ENCODE data around the gene A2M. TPM values are rescaled to one million over a fixed set of nuclear protein-coding genes. Genes with fewer than 3 reads are reported as not detected.
A peak's percentile ranks its signal among the peaks of the same experiment; 100 is the strongest.

Gene A2M
- total and polyA plus RNA-seq, 2 experiments from 2014 or later: 463 to 567 TPM

DNA sequence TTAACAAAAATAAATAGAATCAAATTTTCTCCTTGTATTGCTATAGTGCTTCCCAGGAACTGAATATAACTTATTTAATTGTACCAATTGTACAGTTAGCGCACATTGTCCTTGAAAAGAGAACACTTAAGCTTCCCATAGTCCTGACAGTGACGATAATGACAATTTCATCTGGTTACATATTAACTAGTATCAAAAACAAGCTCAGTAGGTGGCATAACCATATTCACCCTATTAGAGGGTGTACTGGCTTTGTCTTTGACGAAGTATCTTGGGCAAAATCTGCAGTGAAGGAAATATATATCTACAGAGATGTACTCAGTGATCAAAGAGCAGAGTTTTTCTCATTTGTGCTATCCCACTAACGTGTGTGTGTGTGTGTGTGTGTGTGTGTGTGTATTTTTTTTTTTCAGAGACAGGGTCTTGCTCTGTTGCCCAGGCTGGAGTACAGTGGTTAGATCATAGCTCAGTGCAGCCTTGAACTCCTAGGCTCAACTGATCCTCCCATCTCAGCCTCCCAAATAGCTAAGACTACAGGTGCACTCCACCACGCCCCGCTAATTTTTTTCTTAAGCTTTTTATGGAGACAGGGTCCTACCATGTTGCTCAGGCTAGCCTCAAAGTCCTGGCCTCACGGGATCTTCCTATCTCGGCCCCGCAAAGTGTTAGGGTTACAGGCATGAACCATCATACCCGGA lies 4.9 kb upstream of the A2M start:
- Histone ChIP-seq H4K20me1 (ENCODE audit: insufficient read depth, poor library complexity, severe bottlenecking) (no peaks in the 10 kb centered on the region), H3K36me3 (replicated peaks; ENCODE audit: insufficient read depth, low read depth) (no peaks in the 10 kb centered on the region), H3K79me2 (no peaks in the 10 kb centered on the region), H3K4me2 (no peak overlapping the region), H3K9me3 (ENCODE audit: low read depth) (no peaks in the 10 kb centered on the region), H3K4me1 (ENCODE audit: insufficient read depth) (no peaks in the 10 kb centered on the region), H3K9me2 (replicated peaks; ENCODE audit: insufficient read depth) (no peaks in the 10 kb centered on the region), H2AFZ (no peak overlapping the region), H3K27me3 (no peaks in the 10 kb centered on the region), H3K27ac (no peak overlapping the region), H3K4me3 (no peak overlapping the region)
- DNase-seq (ENCODE audit: low spot score): no peak
- no peak for TF ChIP-seq EZH2phosphoT487 (IDR thresholded peaks at IDR 0.05; ENCODE audit: low read depth, severe bottlenecking, unreplicated experiment)
- TF ChIP-seq, protein P1, sequence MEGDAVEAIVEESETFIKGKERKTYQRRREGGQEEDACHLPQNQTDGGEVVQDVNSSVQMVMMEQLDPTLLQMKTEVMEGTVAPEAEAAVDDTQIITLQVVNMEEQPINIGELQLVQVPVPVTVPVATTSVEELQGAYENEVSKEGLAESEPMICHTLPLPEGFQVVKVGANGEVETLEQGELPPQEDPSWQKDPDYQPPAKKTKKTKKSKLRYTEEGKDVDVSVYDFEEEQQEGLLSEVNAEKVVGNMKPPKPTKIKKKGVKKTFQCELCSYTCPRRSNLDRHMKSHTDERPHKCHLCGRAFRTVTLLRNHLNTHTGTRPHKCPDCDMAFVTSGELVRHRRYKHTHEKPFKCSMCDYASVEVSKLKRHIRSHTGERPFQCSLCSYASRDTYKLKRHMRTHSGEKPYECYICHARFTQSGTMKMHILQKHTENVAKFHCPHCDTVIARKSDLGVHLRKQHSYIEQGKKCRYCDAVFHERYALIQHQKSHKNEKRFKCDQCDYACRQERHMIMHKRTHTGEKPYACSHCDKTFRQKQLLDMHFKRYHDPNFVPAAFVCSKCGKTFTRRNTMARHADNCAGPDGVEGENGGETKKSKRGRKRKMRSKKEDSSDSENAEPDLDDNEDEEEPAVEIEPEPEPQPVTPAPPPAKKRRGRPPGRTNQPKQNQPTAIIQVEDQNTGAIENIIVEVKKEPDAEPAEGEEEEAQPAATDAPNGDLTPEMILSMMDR (IDR thresholded peaks at IDR 0.05; ENCODE audit: poor library complexity): no peak
- no peak for TF ChIP-seq EZH2 (IDR thresholded peaks at IDR 0.05; ENCODE audit: borderline replicate concordance)
- 85% methylated on average over 10 of the region's 10 CpGs for WGBS (ENCODE audit: low lambda C conversion rate, missing lambda C conversion rate)

DNA sequence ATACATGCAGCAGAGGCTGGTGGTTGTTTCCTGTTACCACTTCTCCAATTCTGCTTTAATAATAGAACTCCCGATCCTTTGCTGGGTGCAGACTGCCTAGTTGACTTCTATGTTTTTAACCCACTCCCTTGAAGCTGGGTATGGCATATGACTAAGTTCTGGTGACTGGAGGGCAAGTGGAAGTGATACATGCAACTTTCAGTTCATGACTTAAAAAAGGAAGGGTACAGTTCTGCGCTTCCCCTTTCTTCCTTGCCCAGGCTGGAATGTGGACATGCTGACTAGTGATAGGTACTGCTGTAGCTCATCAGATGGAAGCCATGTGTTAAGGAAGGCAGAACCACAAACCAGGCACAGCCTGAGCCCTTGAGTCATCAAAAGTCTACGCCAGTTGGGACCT lies 2.4 kb upstream of the A2M start:
- no peak for DNase-seq (ENCODE audit: low spot score)

DNA sequence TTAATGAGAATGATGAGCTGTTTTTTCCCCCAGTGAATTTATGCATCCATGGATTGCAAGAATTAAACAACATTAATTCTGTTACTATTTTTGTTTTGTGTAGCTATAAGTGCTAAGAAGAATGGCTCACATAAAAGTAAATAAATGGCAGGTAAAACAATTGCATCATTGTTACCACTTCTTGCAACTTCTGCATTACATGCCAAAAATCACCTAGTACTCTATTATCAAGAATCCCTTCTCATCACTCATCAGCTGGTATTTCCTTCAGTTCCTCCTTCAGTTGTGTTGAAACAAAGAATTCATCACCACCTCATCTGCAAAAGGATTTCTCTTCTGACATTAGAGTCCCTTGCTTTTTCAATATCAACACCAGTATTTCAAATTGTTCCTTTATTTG lies 773 bp downstream of the A2M start:
- Histone ChIP-seq H3K79me2 (no peaks in the 10 kb centered on the region), H3K4me1 (ENCODE audit: insufficient read depth) (no peaks in the 10 kb centered on the region), H3K27me3 (no peaks in the 10 kb centered on the region), H3K27ac (peak overlapping the region; percentile 4), H2AFZ (no peak overlapping the region), H3K9me3 (ENCODE audit: low read depth) (no peaks in the 10 kb centered on the region), H3K36me3 (replicated peaks; ENCODE audit: insufficient read depth, low read depth) (no peaks in the 10 kb centered on the region), H3K4me3 (no peak overlapping the region), H3K4me2 (peak overlapping the region; percentile 35), H4K20me1 (ENCODE audit: insufficient read depth, poor library complexity, severe bottlenecking) (no peaks in the 10 kb centered on the region), H3K9me2 (replicated peaks; ENCODE audit: insufficient read depth) (no peaks in the 10 kb centered on the region)
- TF ChIP-seq, protein P1 (IDR thresholded peaks at IDR 0.05; ENCODE audit: poor library complexity): no peak
- no peak for TF ChIP-seq EZH2 (IDR thresholded peaks at IDR 0.05; ENCODE audit: borderline replicate concordance)
- no peak for TF ChIP-seq EZH2phosphoT487 (IDR thresholded peaks at IDR 0.05; ENCODE audit: low read depth, severe bottlenecking, unreplicated experiment)
- no peak for DNase-seq (ENCODE audit: low spot score)

More for the DNA sequence above, 2.4 kb upstream of the A2M start:
- WGBS (ENCODE audit: low lambda C conversion rate, missing lambda C conversion rate): 83% methylated on average over 3 of the region's 3 CpGs
- H3K9me3 ChIP-seq (ENCODE audit: low read depth): no peaks in the 10 kb centered on the region
- H3K27me3 ChIP-seq: no peaks in the 10 kb centered on the region
- no peak overlapping the region for H3K4me3 ChIP-seq
- H3K79me2 ChIP-seq: no peaks in the 10 kb centered on the region
- no peak overlapping the region for H2AFZ ChIP-seq
- H3K4me1 ChIP-seq (ENCODE audit: insufficient read depth): no peaks in the 10 kb centered on the region
- TF ChIP-seq EZH2 (IDR thresholded peaks at IDR 0.05; ENCODE audit: borderline replicate concordance) (no peak), EZH2phosphoT487 (IDR thresholded peaks at IDR 0.05; ENCODE audit: low read depth, severe bottlenecking, unreplicated experiment) (no peak)
- TF ChIP-seq, protein P1 (IDR thresholded peaks at IDR 0.05; ENCODE audit: poor library complexity): no peak
- no peak overlapping the region for H3K4me2 ChIP-seq
- no peak overlapping the region for H3K27ac ChIP-seq
- H3K36me3 ChIP-seq (replicated peaks; ENCODE audit: insufficient read depth, low read depth): no peaks in the 10 kb centered on the region
- H3K9me2 ChIP-seq (replicated peaks; ENCODE audit: insufficient read depth): no peaks in the 10 kb centered on the region
- no peaks in the 10 kb centered on the region for H4K20me1 ChIP-seq (ENCODE audit: insufficient read depth, poor library complexity, severe bottlenecking)
